OCI-LY1 (cell line): ENCODE results near the gene NXNL2.

Experiments
- H2AFZ ChIP-seq: fragments of 200-600 bp; sonication (generic), shearing (Covaris generic); 2 replicates; pipeline ENCODE4 v1.6.0; 2014; ENCODE audit warnings: antibody characterized with exemption, mild to moderate bottlenecking, low read length
- H3F3A ChIP-seq: fragments of 200-600 bp; sonication (generic), shearing (Covaris generic); 2 replicates; pipeline ENCODE4 v1.6.0; 2014; ENCODE audit warnings: mild to moderate bottlenecking, antibody characterized with exemption, low read length, moderate library complexity; ENCODE audit not compliant: insufficient read depth
- H3K27ac ChIP-seq: fragments of 200-600 bp; sonication (generic); 2 replicates; pipeline ENCODE4 v1.5.1; 2014; ENCODE audit warnings: low read length, mixed run types, mild to moderate bottlenecking, low read depth; ENCODE audit not compliant: poor library complexity, severe bottlenecking
- H3K27me3 ChIP-seq: fragments of 200-600 bp; sonication (generic); 2 replicates; pipeline ENCODE4 v1.6.0; 2014; ENCODE audit warnings: antibody characterized with exemption, mild to moderate bottlenecking, low read length, moderate library complexity; ENCODE audit not compliant: insufficient read depth
- H3K36me3 ChIP-seq: fragments of 200-600 bp; sonication (generic); 2 replicates; pipeline ENCODE4 v1.6.1; 2014; ENCODE audit warnings: mild to moderate bottlenecking, antibody characterized with exemption, low read length, moderate library complexity, mixed read lengths; ENCODE audit not compliant: insufficient read depth
- H3K4me1 ChIP-seq: fragments of 200-600 bp; sonication (generic); 2 replicates; pipeline ENCODE4 v1.5.1; 2014; ENCODE audit warnings: mild to moderate bottlenecking, low read length, moderate library complexity; ENCODE audit not compliant: insufficient read depth, severe bottlenecking
- H3K4me2 ChIP-seq: fragments of 200-600 bp; sonication (generic), shearing (Covaris generic); 2 replicates; pipeline ENCODE4 v1.6.1; 2014; ENCODE audit warnings: low read length
- H3K4me3 ChIP-seq: fragments of 200-600 bp; sonication (generic); 2 replicates; pipeline ENCODE4 v1.5.1; 2014; ENCODE audit warnings: low read length, low read depth, mild to moderate bottlenecking, mixed read lengths; ENCODE audit not compliant: poor library complexity, severe bottlenecking
- H3K79me2 ChIP-seq: fragments of 200-600 bp; shearing (Covaris generic); 2 replicates; pipeline ENCODE4 v1.6.1; 2016; ENCODE audit warnings: mixed run types, low read length, mixed read lengths; ENCODE audit not compliant: insufficient read depth
- H3K9ac ChIP-seq: fragments of 200-600 bp; sonication (generic), shearing (Covaris generic); 2 replicates; pipeline ENCODE4 v1.6.1; 2014; ENCODE audit warnings: mild to moderate bottlenecking, low read length, mixed read lengths
- H3K9me2 ChIP-seq: fragments of 200-600 bp; sonication (generic), shearing (Covaris generic); 2 replicates; pipeline ENCODE4 v1.6.1; 2014; ENCODE audit warnings: low read depth, mild to moderate bottlenecking, low read length, mixed read lengths
- H3K9me3 ChIP-seq: fragments of 200-600 bp; shearing (Covaris generic); 2 replicates; pipeline ENCODE4 v1.6.1; 2014; ENCODE audit warnings: low read length, mixed read lengths
- H4K20me1 ChIP-seq: fragments of 200-600 bp; sonication (generic), shearing (Covaris generic); 2 replicates; pipeline ENCODE4 v1.6.0; 2016; ENCODE audit warnings: mild to moderate bottlenecking, low read length; ENCODE audit not compliant: insufficient read depth
- CTCF ChIP-seq: fragments of 200-600 bp; sonication (generic), shearing (Covaris generic); IDR thresholded peaks from 2 replicates; pipeline ENCODE4 v1.5.1; 2017; ENCODE audit warnings: mild to moderate bottlenecking, antibody characterized with exemption, low read length, moderate library complexity, mixed read lengths
- EZH2 ChIP-seq: fragments of 200-600 bp; sonication (generic), shearing (Covaris generic); IDR thresholded peaks from 2 replicates; pipeline ENCODE4 v1.8.0; 2017; ENCODE audit warnings: borderline replicate concordance, mixed run types, mild to moderate bottlenecking, antibody characterized with exemption, low read length, moderate library complexity, mixed read lengths

NXNL2 gene

GRCh38 chr9:88535226-88536022 is 446 bp downstream of the NXNL2 start:
- no peaks in the 10 kb centered on the region for H3K79me2 ChIP-seq
- H2AFZ ChIP-seq: no peak overlapping the region
- H3K9ac ChIP-seq: no peak overlapping the region
- H3F3A ChIP-seq: no peaks in the 10 kb centered on the region
- H3K9me3 ChIP-seq: no peaks in the 10 kb centered on the region
- no peak overlapping the region for H3K4me3 ChIP-seq
- H3K4me2 ChIP-seq: no peak overlapping the region
- TF ChIP-seq EZH2 (no peak), CTCF (no peak)
- H3K36me3 ChIP-seq: no peaks in the 10 kb centered on the region
- no peaks in the 10 kb centered on the region for H3K27me3 ChIP-seq
- H3K27ac ChIP-seq: no peak overlapping the region
- no peaks in the 10 kb centered on the region for H4K20me1 ChIP-seq
- no peaks in the 10 kb centered on the region for H3K4me1 ChIP-seq
- no peaks in the 10 kb centered on the region for H3K9me2 ChIP-seq

- H4K20me1 ChIP-seq: no peaks in the 10 kb centered on the region
- no peak overlapping the region for H3K4me3 ChIP-seq
- no peaks in the 10 kb centered on the region for H3K9me3 ChIP-seq
- no peaks in the 10 kb centered on the region for H3K9me2 ChIP-seq
- H3K9ac ChIP-seq: no peak overlapping the region
- H2AFZ ChIP-seq: no peak overlapping the region
- no peaks in the 10 kb centered on the region for H3K27me3 ChIP-seq
- H3K79me2 ChIP-seq: no peaks in the 10 kb centered on the region
- TF ChIP-seq CTCF (no peak), EZH2 (no peak)
- H3F3A ChIP-seq: no peaks in the 10 kb centered on the region
- no peak overlapping the region for H3K4me2 ChIP-seq
- H3K36me3 ChIP-seq: no peaks in the 10 kb centered on the region
- no peak overlapping the region for H3K27ac ChIP-seq
- no peaks in the 10 kb centered on the region for H3K4me1 ChIP-seq
These were observed 996 bp downstream of the NXNL2 start for GRCh38 chr9:88536023-88536324.

DNA sequence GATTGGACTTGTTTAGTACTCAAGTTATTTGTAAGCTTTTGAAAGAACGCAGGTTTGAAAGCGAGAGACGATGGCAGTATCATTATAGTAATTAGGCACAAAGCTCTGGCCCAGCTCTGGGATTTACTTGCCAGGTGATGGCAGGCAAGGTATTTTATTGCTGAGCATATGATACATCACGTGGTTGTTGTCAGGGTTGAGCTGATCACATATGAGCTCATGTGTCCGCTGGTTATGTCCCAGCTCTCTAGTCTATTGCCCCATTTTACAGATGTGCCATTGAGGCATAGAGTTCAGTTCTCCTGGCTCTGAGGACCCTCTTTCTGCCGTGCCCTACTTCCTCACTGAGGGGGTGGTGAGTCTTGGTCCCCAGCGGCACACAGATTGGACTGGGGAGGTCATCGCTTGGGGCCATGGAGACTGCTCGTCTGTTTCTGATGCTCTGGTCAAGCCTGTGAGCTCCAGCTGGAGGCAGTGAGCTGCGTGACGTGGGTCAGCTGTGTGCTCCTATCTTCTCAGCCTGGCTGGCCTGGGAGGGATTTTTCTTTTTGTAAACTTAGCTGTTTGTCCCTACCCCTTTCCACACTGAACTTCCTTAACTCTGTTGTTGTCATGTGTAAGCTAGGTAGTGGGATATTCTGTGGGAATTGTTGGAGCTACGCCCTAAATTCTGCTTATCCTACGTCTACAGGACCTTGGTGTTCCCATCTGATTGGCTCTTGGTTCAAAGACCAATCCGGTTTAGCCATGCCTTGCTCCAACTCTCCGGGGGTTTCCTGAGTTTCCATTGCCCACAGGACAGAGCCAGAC is 2.2 kb downstream of the NXNL2 start:
- no peaks in the 10 kb centered on the region for H3K36me3 ChIP-seq
- H3K4me2 ChIP-seq: no peak overlapping the region
- no peaks in the 10 kb centered on the region for H3K9me3 ChIP-seq
- H3K79me2 ChIP-seq: no peaks in the 10 kb centered on the region
- H3K9me2 ChIP-seq: no peaks in the 10 kb centered on the region
- H3K4me1 ChIP-seq: no peaks in the 10 kb centered on the region
- no peak overlapping the region for H2AFZ ChIP-seq
- no peaks in the 10 kb centered on the region for H3F3A ChIP-seq
- H3K27ac ChIP-seq: no peak overlapping the region
- no peak overlapping the region for H3K9ac ChIP-seq
- H3K4me3 ChIP-seq: no peak overlapping the region
- H3K27me3 ChIP-seq: no peaks in the 10 kb centered on the region
- H4K20me1 ChIP-seq: no peaks in the 10 kb centered on the region
- TF ChIP-seq CTCF: no peak
- no peak for TF ChIP-seq EZH2
